22Rv1 (cell line): ENCODE data around the gene SLC35B2.

Source experiments
- H3K27ac ChIP-seq: fragments of 450-650 bp; 2 replicates; pipeline ENCODE4 v1.5.1; 2017
- ZFX ChIP-seq: fragments of 450-650 bp; IDR thresholded peaks from 2 replicates; pipeline ENCODE4 v1.6.1; 2017; ENCODE audit warnings: antibody characterized with exemption, borderline replicate concordance
- TF ChIP-seq, protein P1 (sequence below): fragments of 450-650 bp; IDR thresholded peaks from 2 replicates; pipeline ENCODE4 v1.5.1; 2017; ENCODE audit warnings: mild to moderate bottlenecking

Gene SLC35B2

DNA sequence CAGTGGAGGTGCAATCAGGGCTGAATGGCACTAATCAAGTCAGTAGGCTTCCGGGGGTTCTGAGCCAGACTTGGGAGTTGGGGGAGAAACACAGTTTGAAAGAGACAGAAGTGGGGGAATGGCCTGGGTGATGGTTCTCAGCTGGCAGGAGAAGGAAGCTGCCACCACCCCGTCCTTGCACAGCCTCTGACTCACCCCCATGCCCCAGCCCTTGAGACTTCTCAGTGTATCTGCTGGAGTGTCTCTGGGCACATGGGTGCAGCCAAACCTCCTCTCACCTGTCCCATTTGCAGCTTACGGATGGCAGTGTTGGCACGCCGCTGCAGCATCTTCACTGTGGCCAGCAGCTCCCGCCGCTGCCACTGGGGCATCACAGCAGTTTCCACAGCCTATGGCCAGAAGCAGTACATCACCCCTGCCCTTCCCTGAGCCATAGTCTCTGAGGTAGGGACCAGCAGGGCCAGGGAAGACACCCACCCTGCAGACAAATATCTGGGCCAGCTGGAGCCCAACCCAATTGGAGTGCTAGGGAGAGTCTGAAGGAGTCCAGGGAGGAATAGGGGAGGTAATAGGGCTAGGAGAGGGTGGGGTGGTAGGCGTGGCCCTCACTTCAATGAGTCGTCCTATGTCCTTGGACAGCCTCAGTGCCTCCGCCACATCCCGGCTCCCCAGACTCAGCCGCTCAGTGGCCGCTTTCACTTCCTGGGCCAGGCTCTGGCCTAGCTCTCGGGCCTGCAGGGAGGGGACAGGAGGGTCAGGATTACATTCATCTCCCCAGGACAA, 44.6 kb upstream of the SLC35B2 start:
- H3K27ac ChIP-seq, result no peak overlapping the region
- no peak for TF ChIP-seq ZFX
- TF ChIP-seq, protein P1, sequence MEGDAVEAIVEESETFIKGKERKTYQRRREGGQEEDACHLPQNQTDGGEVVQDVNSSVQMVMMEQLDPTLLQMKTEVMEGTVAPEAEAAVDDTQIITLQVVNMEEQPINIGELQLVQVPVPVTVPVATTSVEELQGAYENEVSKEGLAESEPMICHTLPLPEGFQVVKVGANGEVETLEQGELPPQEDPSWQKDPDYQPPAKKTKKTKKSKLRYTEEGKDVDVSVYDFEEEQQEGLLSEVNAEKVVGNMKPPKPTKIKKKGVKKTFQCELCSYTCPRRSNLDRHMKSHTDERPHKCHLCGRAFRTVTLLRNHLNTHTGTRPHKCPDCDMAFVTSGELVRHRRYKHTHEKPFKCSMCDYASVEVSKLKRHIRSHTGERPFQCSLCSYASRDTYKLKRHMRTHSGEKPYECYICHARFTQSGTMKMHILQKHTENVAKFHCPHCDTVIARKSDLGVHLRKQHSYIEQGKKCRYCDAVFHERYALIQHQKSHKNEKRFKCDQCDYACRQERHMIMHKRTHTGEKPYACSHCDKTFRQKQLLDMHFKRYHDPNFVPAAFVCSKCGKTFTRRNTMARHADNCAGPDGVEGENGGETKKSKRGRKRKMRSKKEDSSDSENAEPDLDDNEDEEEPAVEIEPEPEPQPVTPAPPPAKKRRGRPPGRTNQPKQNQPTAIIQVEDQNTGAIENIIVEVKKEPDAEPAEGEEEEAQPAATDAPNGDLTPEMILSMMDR, result no peak

DNA sequence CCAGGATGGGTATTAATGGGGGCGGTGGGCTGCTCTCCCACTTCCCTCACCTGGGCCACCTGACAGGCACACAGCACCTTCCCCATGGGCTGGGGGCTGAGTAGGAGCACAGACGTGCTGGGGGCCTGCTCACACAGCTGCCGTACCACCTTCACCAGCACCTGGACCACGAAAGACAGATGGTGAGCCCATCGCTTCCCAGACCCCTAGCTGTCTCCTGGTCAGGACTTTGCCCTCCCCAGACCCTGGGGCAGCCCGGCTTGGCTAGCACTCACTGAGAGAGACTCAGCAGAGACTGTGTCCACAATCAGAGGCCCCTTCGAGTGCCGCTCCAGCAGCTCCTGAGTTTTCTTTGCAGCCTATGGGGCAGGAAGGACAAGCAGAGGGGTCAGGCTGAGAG, 43.8 kb upstream of the SLC35B2 start:
- H3K27ac ChIP-seq, result no peak overlapping the region
- TF ChIP-seq, protein P1, result no peak
- TF ChIP-seq ZFX, result no peak

DNA sequence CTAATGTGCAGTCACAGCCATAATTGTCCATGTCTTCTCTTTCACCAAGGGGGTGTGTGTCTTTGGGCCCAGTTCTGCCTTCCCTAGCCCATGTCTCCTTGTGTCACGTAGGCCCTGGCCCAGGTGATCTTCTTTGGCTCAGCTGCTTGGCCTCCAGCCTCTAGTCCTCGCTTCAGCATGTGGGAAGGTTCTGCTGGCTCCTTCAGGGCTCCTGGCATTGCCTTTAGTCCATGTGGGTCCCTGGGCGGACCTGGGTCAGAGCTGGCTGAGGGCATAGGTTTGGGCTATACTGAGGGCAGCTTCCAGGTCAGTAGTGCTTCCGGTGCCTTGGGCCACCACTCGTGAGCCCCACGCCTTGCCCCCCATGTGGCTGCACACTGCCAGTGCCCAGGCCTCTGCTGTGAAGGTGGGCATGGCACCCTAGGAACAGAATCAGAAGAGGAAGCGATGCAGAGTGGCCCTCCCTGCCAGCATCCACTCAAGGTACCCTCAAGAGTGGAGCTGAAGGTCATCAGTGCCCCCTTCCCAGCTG, 43.0 kb upstream of the SLC35B2 start:
- TF ChIP-seq ZFX, result no peak
- TF ChIP-seq, protein P1, result no peak
- no peak overlapping the region for H3K27ac ChIP-seq

DNA sequence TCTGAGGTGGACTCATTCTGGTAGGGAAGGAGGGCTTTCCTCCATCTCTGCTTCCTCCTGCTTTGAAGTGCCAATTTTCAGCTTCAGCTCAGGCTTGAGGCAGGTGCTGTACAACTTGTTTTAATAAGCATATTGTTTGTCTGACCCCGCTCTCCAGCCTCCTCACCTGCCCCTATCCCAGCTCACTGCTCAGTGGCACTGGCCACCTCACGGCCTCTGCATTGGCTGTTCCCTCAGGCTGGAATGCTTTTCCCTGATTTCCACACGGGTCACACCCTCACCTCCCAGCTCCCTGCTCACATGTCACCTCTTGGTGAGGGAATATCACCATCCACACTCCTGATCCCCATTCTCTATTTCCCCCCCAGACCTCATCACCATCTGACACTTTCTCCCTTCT, 41.5 kb upstream of the SLC35B2 start:
- no peak overlapping the region for H3K27ac ChIP-seq
- no peak for TF ChIP-seq ZFX
- TF ChIP-seq, protein P1, result no peak

DNA sequence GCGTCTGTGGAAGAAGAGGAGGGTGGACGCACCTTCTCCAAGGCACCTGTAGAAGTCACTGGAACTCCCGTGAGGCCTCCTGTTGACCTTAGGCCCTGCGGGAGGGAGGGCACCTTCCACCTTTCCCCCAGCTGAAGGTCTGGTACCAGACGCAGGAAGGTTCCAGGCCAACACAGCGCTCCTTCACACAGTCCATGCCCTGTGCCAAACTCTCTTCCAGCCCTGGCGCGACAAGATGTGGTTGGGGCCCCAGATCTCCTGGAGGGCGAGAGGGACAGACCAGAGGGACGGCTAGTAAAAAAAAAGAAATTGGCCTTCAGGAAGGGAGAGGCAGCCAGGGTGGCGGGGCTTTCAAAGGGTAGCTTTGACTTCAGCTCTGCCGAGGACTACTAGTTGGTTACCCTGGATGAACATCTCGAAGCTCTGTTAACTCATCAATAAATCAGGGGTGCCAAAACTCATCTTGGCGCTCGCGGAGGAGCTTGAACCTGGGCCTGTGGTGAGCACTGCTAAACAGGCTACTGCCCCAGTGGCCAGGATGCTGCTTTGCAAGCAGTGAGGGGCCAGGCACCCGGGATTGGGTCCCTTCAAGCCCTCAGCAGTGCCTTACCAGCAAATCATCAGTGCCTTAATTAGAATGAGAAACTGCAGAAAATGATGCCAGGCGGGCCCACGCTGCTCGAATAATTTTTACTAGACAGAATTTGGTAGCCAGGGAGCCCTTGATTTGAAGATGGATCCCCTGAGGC, 40.9 kb upstream of the SLC35B2 start:
- no peak for TF ChIP-seq ZFX
- TF ChIP-seq, protein P1, result no peak
- no peak overlapping the region for H3K27ac ChIP-seq

DNA sequence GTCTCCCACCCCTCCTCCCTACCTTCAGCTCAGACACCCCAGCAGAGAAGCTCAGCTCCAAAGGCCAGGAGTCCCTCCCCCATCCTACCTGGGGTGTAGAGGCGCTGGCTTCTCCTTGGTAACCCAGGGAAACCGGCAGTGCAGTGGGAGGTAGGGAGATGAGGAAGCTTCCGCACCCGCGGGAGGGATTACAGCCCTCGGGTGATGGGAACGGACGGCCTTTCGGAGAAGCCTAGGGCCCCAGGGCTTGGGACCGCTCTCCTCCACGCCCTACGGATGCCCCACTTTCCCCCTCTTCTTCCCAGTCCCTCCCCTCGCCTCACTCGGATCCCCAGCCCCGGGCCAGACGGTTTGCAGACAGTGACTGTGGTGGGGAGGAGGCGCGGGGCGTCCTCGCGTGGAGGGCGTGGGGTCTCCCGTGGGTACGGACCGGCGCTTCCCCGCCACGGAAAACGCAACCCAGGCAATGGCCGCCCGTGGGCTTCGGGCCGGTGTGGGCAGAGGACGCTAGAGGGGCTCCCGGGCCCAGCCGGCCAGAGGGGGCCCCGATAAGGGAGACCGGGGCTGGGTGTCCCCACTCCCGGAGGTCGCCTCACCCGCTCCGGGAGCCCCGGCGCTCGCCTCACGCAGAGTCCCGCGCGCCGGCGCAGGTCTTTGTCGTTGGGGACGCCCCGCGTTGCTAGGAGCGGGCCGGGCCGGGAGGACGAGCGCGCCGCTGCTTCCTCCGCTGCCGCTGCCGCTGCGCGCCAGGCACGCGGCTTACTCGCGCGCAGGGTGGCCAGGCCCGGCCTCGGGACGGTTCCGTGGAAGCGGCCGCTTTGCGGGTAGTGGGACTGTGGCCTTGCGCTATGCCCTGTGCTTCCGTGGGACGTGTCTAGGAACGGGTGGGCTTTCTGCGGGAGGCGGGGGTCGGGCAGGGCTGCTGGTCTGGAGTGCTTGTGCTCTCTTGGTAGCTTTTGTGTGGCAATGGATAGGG, 40.0 kb upstream of the SLC35B2 start:
- TF ChIP-seq, protein P1, result no peak
- TF ChIP-seq ZFX, result no peak
- H3K27ac ChIP-seq, result no peak overlapping the region
